Measurements from ENCODE around the gene GIPC2.

GIPC2 gene

GRCh38 chr1:78156805-78157521, 111.2 kb downstream of the GIPC2 start:
- TF ChIP-seq Cebpa-rat (IDR thresholded peaks at IDR 0.05): no peak
- H3K27me3 ChIP-seq: no peaks in the 10 kb centered on the region
- no peaks in the 10 kb centered on the region for H4K20me1 ChIP-seq
- H3K4me1 ChIP-seq: peaks cover 25% of the 10 kb centered on the region
- H3K4me3 ChIP-seq: no peak overlapping the region
- H3K9me3 ChIP-seq: no peaks in the 10 kb centered on the region
- no peak overlapping the region for H3K4me2 ChIP-seq
- H3K9ac ChIP-seq: no peak overlapping the region
- no peak overlapping the region for H3K27ac ChIP-seq
- H3K36me3 ChIP-seq: no peaks in the 10 kb centered on the region

DNA sequence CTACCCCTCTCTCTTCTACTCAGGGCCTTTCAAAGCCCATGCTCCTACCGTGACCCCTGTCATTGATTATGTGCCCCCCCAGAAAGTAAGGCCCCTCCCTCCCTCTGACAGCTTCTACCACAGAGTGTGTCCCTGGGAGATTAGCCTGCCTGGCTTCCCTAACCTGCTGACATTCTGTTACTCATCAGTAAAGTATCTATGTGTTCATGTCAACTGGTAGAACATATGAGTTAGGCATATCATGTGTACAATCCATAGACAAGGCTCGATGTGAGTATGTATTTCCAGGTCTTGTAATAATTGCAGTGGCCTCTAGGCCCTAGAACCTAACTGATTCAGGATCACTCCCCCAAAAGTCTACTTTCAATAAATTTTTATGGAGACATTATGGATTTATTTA, 120.0 kb downstream of the GIPC2 start:
- Histone ChIP-seq H3K9me3 (no peaks in the 10 kb centered on the region), H3K27ac (no peak overlapping the region), H3K9ac (no peak overlapping the region), H3K27me3 (no peaks in the 10 kb centered on the region), H3K4me1 (peaks cover 11% of the 10 kb centered on the region), H3K36me3 (no peaks in the 10 kb centered on the region), H4K20me1 (no peaks in the 10 kb centered on the region), H3K4me2 (no peak overlapping the region), H3K4me3 (no peak overlapping the region)
- TF ChIP-seq Cebpa-rat (IDR thresholded peaks at IDR 0.05): no peak

- Histone ChIP-seq H3K9ac (no peak overlapping the region), H4K20me1 (no peaks in the 10 kb centered on the region), H3K9me3 (no peaks in the 10 kb centered on the region), H3K4me3 (no peak overlapping the region), H3K27me3 (no peaks in the 10 kb centered on the region), H3K4me2 (peak overlapping the region; percentile 22), H3K4me1 (peaks cover 11% of the 10 kb centered on the region), H3K36me3 (no peaks in the 10 kb centered on the region), H3K27ac (no peak overlapping the region)
- TF ChIP-seq Cebpa-rat (IDR thresholded peaks at IDR 0.05): no peak
Observed at GRCh38 chr1:78168306-78168705, 122.5 kb downstream of the GIPC2 start.

GRCh38 chr1:78170859-78171258, 125.1 kb downstream of the GIPC2 start:
- no peaks in the 10 kb centered on the region for H3K36me3 ChIP-seq
- no peak overlapping the region for H3K9ac ChIP-seq
- no peak overlapping the region for H3K27ac ChIP-seq
- no peak overlapping the region for H3K4me2 ChIP-seq
- H3K9me3 ChIP-seq: no peaks in the 10 kb centered on the region
- H3K4me3 ChIP-seq: no peak overlapping the region
- no peaks in the 10 kb centered on the region for H3K27me3 ChIP-seq
- no peak for TF ChIP-seq Cebpa-rat (IDR thresholded peaks at IDR 0.05)
- peaks cover 11% of the 10 kb centered on the region for H3K4me1 ChIP-seq
- H4K20me1 ChIP-seq: no peaks in the 10 kb centered on the region

DNA sequence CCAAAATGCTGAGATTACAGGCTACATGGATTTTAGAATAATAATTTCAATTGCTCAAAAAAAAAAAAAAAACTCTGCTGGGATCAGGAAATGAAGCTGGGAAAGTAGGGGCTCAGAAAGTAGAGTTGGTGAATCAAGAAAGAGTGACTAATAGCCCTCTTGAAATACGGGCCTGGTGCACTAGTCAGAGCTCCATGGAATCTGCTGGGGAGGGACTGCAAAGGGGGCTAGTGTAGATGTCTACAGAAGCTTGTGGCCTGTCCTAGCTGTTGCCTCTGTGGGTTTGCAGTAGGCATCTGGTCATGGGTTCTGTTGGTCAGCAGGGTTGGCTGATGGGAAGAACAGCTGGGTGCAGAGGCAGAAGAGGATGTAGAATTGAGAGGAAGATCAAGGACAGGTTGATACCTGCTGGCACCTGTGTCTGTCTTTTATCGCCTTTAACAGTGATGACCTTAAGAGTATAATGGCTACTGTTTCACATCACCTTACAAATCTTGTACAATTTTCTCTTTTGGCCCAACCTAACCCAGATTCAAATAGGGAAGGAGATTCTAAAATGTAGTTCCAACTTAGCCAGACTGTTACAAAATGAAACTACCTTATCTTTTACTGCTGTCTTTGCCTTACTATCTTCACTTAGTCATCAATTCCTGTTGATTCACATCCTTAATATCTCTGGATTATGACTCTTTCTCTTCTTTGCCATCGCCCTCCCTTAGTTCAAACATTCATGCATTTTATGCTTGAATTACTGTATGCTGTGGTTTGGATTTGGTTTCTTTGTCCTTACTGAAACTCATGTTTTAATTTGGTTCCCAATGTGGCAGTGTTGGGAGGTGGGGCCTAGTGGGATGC, 126.2 kb downstream of the GIPC2 start:
- Histone ChIP-seq H3K4me3 (no peak overlapping the region), H3K9me3 (no peaks in the 10 kb centered on the region), H3K4me2 (no peak overlapping the region), H4K20me1 (no peaks in the 10 kb centered on the region), H3K27me3 (no peaks in the 10 kb centered on the region), H3K36me3 (no peaks in the 10 kb centered on the region), H3K4me1 (peaks cover 11% of the 10 kb centered on the region), H3K9ac (no peak overlapping the region), H3K27ac (no peak overlapping the region)
- no peak for TF ChIP-seq Cebpa-rat (IDR thresholded peaks at IDR 0.05)

- H3K4me3 ChIP-seq: no peak overlapping the region
- TF ChIP-seq Cebpa-rat (IDR thresholded peaks at IDR 0.05): no peak
- no peak overlapping the region for H3K9ac ChIP-seq
- no peak overlapping the region for H3K27ac ChIP-seq
- H3K4me1 ChIP-seq: no peaks in the 10 kb centered on the region
- no peaks in the 10 kb centered on the region for H3K27me3 ChIP-seq
- no peaks in the 10 kb centered on the region for H4K20me1 ChIP-seq
- H3K9me3 ChIP-seq: no peaks in the 10 kb centered on the region
- no peak overlapping the region for H3K4me2 ChIP-seq
- no peaks in the 10 kb centered on the region for H3K36me3 ChIP-seq
Observed at GRCh38 chr1:78176448-78176847, 130.7 kb downstream of the GIPC2 start.

- H4K20me1 ChIP-seq: no peaks in the 10 kb centered on the region
- H3K9ac ChIP-seq: no peak overlapping the region
- no peaks in the 10 kb centered on the region for H3K9me3 ChIP-seq
- no peak for TF ChIP-seq Cebpa-rat (IDR thresholded peaks at IDR 0.05)
- H3K4me2 ChIP-seq: no peak overlapping the region
- H3K27me3 ChIP-seq: no peaks in the 10 kb centered on the region
- no peaks in the 10 kb centered on the region for H3K36me3 ChIP-seq
- no peak overlapping the region for H3K27ac ChIP-seq
- H3K4me1 ChIP-seq: no peaks in the 10 kb centered on the region
- no peak overlapping the region for H3K4me3 ChIP-seq
Observed at GRCh38 chr1:78177708-78178270, 132.0 kb downstream of the GIPC2 start.

GRCh38 chr1:78178816-78179215, 133.1 kb downstream of the GIPC2 start:
- no peaks in the 10 kb centered on the region for H3K9me3 ChIP-seq
- H4K20me1 ChIP-seq: no peaks in the 10 kb centered on the region
- no peak overlapping the region for H3K4me2 ChIP-seq
- H3K4me3 ChIP-seq: no peak overlapping the region
- no peak overlapping the region for H3K9ac ChIP-seq
- no peaks in the 10 kb centered on the region for H3K4me1 ChIP-seq
- H3K27me3 ChIP-seq: no peaks in the 10 kb centered on the region
- H3K36me3 ChIP-seq: no peaks in the 10 kb centered on the region
- TF ChIP-seq Cebpa-rat (IDR thresholded peaks at IDR 0.05): no peak
- H3K27ac ChIP-seq: no peak overlapping the region

- Histone ChIP-seq H3K9me3 (no peaks in the 10 kb centered on the region), H3K9ac (no peak overlapping the region), H3K36me3 (no peaks in the 10 kb centered on the region), H3K27me3 (no peaks in the 10 kb centered on the region), H3K27ac (no peak overlapping the region), H3K4me2 (no peak overlapping the region), H3K4me3 (no peak overlapping the region), H3K4me1 (no peaks in the 10 kb centered on the region), H4K20me1 (no peaks in the 10 kb centered on the region)
- TF ChIP-seq Cebpa-rat (IDR thresholded peaks at IDR 0.05): no peak
Observed at GRCh38 chr1:78184460-78185072, 138.8 kb downstream of the GIPC2 start.
